ENCODE results near the gene DLEC1.

DLEC1 gene

GRCh38 chr3:38001456-38002081 lies 37.4 kb upstream of the DLEC1 start:
- DNase-seq: no peak

GRCh38 chr3:38002291-38002876 lies 36.6 kb upstream of the DLEC1 start:
- DNase-seq: no peak

GRCh38 chr3:38002940-38003339 lies 36.1 kb upstream of the DLEC1 start:
- no peak for DNase-seq

GRCh38 chr3:38003371-38003816 lies 35.6 kb upstream of the DLEC1 start:
- peak; percentile 55 for DNase-seq

DNA sequence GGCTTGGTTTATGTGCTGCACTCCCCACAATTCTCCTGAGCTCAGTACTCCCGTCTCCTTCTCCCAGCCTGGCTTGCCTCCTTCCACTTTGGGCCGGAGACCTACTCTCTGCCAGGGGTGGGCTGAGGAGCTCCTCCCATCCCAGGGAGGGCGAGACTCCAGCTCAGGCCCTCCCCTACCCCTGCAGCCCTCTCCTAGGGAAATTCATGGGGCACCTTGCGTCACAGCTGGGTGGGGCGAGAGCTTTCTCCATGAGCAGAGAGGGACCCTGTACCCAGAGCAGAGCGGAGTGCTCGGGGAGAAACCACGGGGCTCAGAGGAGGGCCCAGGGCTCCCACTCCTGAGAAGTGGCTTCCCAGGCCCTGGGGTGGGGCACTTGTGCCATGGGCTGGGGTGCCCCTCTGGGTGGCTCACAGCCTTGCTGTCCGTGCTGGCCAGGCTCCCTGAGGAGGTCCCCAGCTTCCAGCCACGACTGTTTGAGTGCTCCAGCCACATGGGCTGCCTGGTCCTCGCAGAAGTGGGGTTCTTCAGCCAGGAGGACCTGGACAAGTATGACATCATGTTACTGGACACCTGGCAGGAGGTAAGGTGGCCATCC lies 35.1 kb upstream of the DLEC1 start:
- no peak for DNase-seq

- DNase-seq: peak; percentile 62
These were observed 34.5 kb upstream of the DLEC1 start for GRCh38 chr3:38004415-38005075.

DNA sequence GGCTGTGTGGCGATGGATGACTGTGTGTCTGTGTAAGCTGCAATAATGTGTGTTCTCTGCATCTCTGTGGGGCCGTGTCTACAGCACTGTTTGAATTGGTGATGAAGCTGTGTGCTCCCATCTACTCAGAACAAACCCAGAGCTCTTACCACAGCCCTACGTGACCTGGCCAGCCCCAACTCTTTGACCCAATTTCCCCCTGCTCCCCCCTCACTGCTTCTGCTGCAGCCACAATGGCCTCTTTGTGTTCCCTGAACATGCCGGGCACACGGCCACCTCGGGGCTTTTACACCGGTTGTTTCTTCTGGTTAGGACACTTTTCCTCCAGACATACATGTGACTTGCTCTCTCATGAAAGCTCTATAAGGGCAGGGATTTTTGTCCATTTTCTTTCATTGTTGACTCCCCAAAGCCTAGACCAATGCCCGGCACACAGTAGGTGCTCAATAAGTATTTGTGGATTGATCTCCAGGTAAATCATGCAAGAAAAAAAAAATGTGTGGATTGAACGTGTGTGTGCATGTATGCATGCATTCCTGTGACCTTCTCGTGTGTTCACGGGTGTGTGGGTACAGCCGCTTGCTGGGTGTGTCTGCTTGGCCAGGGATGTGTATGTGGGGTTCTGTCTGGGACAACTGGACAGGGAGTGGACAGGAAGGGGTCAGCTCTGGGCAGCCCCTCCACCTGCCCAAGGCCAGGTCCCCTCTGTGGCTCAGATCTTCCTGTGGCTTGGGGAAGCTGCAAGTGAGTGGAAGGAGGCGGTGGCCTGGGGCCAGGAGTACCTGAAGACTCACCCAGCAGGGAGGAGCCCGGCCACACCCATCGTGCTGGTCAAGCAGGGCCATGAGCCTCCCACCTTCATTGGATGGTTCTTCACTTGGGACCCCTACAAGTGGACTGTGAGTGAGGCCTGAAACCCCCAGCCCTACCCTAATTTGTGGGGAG lies 33.7 kb upstream of the DLEC1 start:
- no peak for DNase-seq

- no peak for DNase-seq
These were observed 33.0 kb upstream of the DLEC1 start for GRCh38 chr3:38006031-38006430.

GRCh38 chr3:38006445-38006995 lies 32.5 kb upstream of the DLEC1 start:
- no peak for DNase-seq

- DNase-seq: no peak
These were observed 31.3 kb upstream of the DLEC1 start for GRCh38 chr3:38007754-38008090.

GRCh38 chr3:38008191-38008701 lies 30.8 kb upstream of the DLEC1 start:
- DNase-seq: no peak

GRCh38 chr3:38008971-38009580 lies 29.9 kb upstream of the DLEC1 start:
- no peak for DNase-seq

- no peak for DNase-seq
These were observed 29.0 kb upstream of the DLEC1 start for GRCh38 chr3:38009807-38010591.

DNA sequence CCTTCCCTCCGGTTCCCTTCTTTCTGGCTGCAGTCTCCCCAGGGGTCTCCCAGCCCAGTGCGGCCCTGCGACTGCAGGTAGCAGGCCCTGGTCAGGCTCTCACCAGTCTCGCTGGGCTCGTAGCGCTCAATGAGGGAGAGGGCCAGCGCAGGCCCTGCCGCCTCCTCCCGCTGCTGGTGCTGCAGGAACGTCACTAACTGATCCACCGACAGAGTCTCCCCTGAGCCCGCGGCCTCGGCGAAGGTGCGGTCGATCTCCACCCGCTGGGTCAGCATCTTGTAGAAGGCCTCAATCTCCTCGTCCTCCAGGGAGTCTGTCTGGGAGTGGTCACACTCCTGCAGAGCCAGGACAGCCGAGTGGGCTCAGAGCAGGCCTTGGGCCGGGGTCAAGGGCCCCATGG lies 27.9 kb upstream of the DLEC1 start:
- no peak for DNase-seq

- no peak for DNase-seq
These were observed 23.5 kb upstream of the DLEC1 start for GRCh38 chr3:38015485-38015884.

DNA sequence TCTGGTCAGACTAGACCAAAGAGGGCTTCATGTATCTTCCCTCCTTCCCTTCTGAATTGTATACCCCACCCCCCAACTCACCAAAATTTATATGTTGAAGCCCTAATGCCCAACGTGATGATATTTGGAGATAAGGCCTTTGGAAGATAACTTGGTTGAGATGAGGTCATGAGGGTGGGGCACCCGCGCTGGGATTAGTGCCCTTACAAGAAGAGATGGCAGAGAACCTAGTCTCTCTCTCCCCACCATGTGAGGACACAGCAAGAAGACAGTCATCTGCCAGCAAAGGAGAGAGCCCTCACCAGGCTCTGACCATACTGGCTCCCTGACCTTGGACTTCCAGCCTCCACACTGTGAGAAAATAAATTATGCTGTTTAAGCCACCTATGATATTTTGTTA lies 23.0 kb upstream of the DLEC1 start:
- no peak for DNase-seq

- DNase-seq: no peak
These were observed 22.6 kb upstream of the DLEC1 start for GRCh38 chr3:38016410-38016809.

- DNase-seq: no peak
These were observed 22.1 kb upstream of the DLEC1 start for GRCh38 chr3:38016847-38017444.

GRCh38 chr3:38017445-38018295 lies 21.3 kb upstream of the DLEC1 start:
- DNase-seq: no peak
